ENCODE measurements around the gene KLHL29.

DNA sequence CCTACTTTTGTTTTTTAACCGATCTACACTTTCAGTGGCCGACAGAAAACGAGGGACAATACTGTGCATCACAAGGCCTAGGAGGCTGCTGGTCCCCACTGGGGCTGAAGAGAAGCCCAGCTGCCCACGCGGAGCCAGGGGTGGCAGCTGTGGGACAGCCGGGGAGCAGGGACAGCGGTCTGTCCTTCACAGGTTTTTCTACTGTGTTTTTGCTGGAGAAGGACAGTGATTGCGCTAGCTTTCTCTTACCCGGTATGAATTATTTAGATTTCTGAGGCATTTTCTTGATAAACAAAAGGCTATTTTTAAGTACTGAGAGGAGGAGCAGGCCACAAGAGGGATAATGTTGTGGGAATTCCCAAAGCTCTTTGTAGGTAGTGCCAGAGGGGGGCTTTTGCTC lies 322.1 kb downstream of the KLHL29 start:
- TF ChIP-seq ZNF274 (IDR thresholded peaks at IDR 0.05; ENCODE audit: low read depth, low read length) (no peak), POLR2A (IDR thresholded peaks at IDR 0.05; ENCODE audit: borderline replicate concordance, extremely low read depth, insufficient read depth, insufficient read length) (no peak), CEBPB (IDR thresholded peaks at IDR 0.05; ENCODE audit: low read depth) (no peak), EGR1 (IDR thresholded peaks at IDR 0.05; ENCODE audit: low read depth) (no peak), POLR2AphosphoS5 (IDR thresholded peaks at IDR 0.05; ENCODE audit: low read depth, low read length) (no peak), YY1 (IDR thresholded peaks at IDR 0.05; ENCODE audit: extremely low read depth, insufficient replicate concordance, low read depth, low read length) (no peak), EZH2phosphoT487 (IDR thresholded peaks at IDR 0.05; ENCODE audit: borderline replicate concordance) (no peak), ZFX (IDR thresholded peaks at IDR 0.05) (no peak)
- TF ChIP-seq, protein P1, sequence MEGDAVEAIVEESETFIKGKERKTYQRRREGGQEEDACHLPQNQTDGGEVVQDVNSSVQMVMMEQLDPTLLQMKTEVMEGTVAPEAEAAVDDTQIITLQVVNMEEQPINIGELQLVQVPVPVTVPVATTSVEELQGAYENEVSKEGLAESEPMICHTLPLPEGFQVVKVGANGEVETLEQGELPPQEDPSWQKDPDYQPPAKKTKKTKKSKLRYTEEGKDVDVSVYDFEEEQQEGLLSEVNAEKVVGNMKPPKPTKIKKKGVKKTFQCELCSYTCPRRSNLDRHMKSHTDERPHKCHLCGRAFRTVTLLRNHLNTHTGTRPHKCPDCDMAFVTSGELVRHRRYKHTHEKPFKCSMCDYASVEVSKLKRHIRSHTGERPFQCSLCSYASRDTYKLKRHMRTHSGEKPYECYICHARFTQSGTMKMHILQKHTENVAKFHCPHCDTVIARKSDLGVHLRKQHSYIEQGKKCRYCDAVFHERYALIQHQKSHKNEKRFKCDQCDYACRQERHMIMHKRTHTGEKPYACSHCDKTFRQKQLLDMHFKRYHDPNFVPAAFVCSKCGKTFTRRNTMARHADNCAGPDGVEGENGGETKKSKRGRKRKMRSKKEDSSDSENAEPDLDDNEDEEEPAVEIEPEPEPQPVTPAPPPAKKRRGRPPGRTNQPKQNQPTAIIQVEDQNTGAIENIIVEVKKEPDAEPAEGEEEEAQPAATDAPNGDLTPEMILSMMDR (IDR thresholded peaks at IDR 0.05 in 2 of 3, conservative IDR thresholded peaks at IDR 0.05 in 1 of 3; ENCODE audit: borderline replicate concordance in 1 of 3, insufficient read depth in 1 of 3, low read depth in 2 of 3, low read length in 2 of 3), result no peak
- TF ChIP-seq, protein P2, sequence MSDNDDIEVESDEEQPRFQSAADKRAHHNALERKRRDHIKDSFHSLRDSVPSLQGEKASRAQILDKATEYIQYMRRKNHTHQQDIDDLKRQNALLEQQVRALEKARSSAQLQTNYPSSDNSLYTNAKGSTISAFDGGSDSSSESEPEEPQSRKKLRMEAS (IDR thresholded peaks at IDR 0.05), result no peak
- TF ChIP-seq, protein P3, sequence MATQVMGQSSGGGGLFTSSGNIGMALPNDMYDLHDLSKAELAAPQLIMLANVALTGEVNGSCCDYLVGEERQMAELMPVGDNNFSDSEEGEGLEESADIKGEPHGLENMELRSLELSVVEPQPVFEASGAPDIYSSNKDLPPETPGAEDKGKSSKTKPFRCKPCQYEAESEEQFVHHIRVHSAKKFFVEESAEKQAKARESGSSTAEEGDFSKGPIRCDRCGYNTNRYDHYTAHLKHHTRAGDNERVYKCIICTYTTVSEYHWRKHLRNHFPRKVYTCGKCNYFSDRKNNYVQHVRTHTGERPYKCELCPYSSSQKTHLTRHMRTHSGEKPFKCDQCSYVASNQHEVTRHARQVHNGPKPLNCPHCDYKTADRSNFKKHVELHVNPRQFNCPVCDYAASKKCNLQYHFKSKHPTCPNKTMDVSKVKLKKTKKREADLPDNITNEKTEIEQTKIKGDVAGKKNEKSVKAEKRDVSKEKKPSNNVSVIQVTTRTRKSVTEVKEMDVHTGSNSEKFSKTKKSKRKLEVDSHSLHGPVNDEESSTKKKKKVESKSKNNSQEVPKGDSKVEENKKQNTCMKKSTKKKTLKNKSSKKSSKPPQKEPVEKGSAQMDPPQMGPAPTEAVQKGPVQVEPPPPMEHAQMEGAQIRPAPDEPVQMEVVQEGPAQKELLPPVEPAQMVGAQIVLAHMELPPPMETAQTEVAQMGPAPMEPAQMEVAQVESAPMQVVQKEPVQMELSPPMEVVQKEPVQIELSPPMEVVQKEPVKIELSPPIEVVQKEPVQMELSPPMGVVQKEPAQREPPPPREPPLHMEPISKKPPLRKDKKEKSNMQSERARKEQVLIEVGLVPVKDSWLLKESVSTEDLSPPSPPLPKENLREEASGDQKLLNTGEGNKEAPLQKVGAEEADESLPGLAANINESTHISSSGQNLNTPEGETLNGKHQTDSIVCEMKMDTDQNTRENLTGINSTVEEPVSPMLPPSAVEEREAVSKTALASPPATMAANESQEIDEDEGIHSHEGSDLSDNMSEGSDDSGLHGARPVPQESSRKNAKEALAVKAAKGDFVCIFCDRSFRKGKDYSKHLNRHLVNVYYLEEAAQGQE (IDR thresholded peaks at IDR 0.05; ENCODE audit: low read depth), result no peak
- TF ChIP-seq, protein P4, sequence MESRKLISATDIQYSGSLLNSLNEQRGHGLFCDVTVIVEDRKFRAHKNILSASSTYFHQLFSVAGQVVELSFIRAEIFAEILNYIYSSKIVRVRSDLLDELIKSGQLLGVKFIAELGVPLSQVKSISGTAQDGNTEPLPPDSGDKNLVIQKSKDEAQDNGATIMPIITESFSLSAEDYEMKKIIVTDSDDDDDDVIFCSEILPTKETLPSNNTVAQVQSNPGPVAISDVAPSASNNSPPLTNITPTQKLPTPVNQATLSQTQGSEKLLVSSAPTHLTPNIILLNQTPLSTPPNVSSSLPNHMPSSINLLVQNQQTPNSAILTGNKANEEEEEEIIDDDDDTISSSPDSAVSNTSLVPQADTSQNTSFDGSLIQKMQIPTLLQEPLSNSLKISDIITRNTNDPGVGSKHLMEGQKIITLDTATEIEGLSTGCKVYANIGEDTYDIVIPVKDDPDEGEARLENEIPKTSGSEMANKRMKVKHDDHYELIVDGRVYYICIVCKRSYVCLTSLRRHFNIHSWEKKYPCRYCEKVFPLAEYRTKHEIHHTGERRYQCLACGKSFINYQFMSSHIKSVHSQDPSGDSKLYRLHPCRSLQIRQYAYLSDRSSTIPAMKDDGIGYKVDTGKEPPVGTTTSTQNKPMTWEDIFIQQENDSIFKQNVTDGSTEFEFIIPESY (IDR thresholded peaks at IDR 0.05; ENCODE audit: extremely low read depth, insufficient replicate concordance, low read length), result no peak
